ENCODE results near the gene GDI2. TPM values are rescaled to one million over a fixed set of nuclear protein-coding genes. Genes with fewer than 3 reads are reported as not detected.

GDI2 gene
- total RNA-seq (2021): 294 and 325 TPM in 2 replicates
- Bru-seq, nascent RNA: percentile 97 among the genes with signal in this experiment
- BruChase-seq, experiment 1, labeled RNA remaining after a 2-hour chase: percentile 97 among the genes with signal in this experiment
- percentile 98 among the genes with signal in this experiment for BruChase-seq, experiment 2, labeled RNA remaining after a 6-hour chase
- long read RNA-seq, transcript GDI2-202 (10 exons, 1,408 nt): minor isoform, 12 of 497 reads
- long read RNA-seq, transcript GDI2-203 (11 exons, 2,412 nt): major isoform, 427 of 497 reads
- long read RNA-seq, partial matches to known transcripts: 27 of 497 reads
- long read RNA-seq, other reads (novel, unspliced or antisense): 31 of 497 reads

DNA sequence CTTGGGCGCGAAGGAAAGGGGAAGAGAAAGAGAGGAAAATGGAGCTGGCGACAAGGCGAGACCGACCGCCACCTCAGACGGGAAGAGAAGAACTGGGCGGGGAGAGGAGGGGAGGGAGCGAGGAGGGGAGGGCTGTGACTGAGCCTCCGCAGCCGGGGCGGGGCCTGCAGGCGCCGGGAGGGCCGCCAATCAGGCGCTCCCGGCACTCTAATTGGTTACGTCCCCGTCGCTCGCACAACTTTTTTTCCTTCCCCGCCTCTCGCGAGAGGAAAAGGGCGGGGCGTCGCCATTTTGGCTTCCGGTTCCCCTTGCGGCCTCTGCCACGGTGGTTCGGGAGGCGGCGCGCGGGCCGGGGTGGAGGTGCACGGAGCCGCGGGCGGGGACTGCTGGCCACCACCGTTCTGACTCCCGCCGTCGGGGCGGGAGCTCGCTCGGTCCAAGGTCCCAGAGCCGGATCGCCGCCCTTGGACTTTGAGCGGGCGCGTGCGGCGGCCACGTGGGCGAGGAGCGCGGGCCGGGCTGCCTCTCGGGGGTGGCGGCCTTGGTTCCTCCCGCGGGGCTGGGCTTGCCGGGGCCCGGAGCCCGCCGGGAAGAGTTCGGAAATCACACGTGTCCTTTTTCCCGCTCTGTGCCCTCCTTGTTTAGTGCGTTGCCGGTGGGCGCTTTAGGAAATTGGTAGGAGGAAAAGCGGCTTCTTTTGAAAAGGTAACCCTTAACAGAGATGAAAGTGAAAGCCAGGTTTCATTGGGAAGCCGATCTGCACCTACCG, at the start of gene GDI2:
Gene GDI2, minus strand, starts transcription at position 94 of the 769 bp plus-strand sequence. CDS start 176 bp downstream, outside the sequence.
- no peaks in the 10 kb centered on the region for H3K9me3 ChIP-seq (ENCODE audit: low read depth, low read length, poor library complexity, severe bottlenecking)
- intact Hi-C loops (cut with micrococcal nuclease; ENCODE audit: unreplicated experiment): no loop called here
- peak within 1 kb of the TSS; percentile 98 for H3K27ac ChIP-seq (ENCODE audit: low read depth, low read length, poor library complexity, severe bottlenecking)
- TF ChIP-seq, protein P1, sequence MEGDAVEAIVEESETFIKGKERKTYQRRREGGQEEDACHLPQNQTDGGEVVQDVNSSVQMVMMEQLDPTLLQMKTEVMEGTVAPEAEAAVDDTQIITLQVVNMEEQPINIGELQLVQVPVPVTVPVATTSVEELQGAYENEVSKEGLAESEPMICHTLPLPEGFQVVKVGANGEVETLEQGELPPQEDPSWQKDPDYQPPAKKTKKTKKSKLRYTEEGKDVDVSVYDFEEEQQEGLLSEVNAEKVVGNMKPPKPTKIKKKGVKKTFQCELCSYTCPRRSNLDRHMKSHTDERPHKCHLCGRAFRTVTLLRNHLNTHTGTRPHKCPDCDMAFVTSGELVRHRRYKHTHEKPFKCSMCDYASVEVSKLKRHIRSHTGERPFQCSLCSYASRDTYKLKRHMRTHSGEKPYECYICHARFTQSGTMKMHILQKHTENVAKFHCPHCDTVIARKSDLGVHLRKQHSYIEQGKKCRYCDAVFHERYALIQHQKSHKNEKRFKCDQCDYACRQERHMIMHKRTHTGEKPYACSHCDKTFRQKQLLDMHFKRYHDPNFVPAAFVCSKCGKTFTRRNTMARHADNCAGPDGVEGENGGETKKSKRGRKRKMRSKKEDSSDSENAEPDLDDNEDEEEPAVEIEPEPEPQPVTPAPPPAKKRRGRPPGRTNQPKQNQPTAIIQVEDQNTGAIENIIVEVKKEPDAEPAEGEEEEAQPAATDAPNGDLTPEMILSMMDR (conservative IDR thresholded peaks at IDR 0.05; ENCODE audit: low read depth, low read length): no peak
- no peak for TF ChIP-seq EZH2 (IDR thresholded peaks at IDR 0.05; ENCODE audit: borderline replicate concordance, low read depth, low read length, poor library complexity, severe bottlenecking)
- peak within 1 kb of the TSS; percentile 97 for H3K4me3 ChIP-seq (ENCODE audit: low read depth, low read length, poor library complexity, severe bottlenecking)
- POLR2A ChIA-PET (ENCODE audit: low non-redundant PET): interaction anchor here (0.6 kb wide), 1 partner anchor 907 kb away, joined by 3 read pairs; no protein-coding TSS in a partner anchor
- H3K4me1 ChIP-seq (ENCODE audit: insufficient read depth, low read length, poor library complexity, severe bottlenecking): peaks cover 27% of the 10 kb centered on the region
- peaks cover 3% of the 10 kb centered on the region for H3K36me3 ChIP-seq (ENCODE audit: insufficient read depth, low read length, poor library complexity, severe bottlenecking)
- no peaks in the 10 kb centered on the region for H3K27me3 ChIP-seq (replicated peaks; ENCODE audit: insufficient read depth, low read depth, low read length, poor library complexity)
- no TSS peak for BruUV-seq (replicated peaks)
- CTCF ChIA-PET: interaction anchor here (0.8 kb wide), 1 partner anchor 75 kb away, joined by 3 read pairs; no protein-coding TSS in a partner anchor
- peak; percentile 98 for DNase-seq (ENCODE audit: low spot score)

DNA sequence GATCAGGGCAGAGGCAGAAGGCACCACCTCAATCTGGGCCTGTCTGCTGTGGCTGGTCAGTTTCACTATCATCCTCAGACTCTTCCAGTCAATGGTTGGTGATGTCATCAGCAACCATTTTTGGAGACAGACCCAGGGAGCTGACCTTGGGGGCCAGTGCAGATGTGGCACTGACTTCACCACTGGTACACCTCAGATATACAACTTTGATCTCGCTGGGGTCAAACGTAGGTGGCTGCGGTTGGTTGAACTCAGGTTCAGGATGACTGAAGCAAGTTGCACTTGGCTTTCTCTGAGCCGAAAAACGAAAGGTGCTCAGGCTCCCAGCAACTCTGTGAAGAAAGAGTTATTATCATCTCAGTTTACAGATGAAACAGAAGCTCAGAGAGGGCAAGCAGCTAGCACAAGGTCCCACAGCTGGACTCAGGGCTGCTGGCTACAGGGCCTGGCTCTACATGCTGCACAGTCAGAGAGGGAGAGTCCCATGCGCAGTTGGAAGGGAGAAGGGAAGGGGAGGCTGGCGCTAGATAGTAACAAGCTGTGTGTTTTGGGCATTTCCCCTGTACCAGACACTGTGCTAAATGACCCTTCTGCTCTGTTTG, 49.2 kb upstream of the GDI2 start:
- CTCF ChIA-PET: no interaction called here

DNA sequence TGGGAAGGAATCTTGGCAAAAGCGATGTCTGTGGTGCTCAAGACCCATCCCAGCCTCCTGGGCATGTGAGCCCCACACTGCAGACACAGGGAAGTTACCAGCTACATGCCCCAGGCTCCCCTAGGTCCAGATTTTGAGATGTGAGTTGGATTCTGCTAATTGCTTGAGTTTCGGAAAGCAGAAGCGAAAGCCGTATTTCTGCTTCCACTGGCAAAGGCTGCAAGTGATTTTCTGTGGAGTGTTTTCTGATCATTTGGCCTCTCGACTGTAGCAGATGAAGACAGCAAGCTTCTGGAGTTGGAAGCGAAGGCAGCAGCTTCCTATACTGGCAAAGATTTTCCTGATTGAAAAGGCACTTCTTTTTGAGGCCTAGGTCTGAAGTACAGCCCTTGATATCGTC, 46.8 kb upstream of the GDI2 start:
- Histone ChIP-seq H3K4me3 (ENCODE audit: low read depth, low read length, poor library complexity, severe bottlenecking) (no peak overlapping the region), H3K4me1 (ENCODE audit: insufficient read depth, low read length, poor library complexity, severe bottlenecking) (no peaks in the 10 kb centered on the region), H3K27me3 (replicated peaks; ENCODE audit: insufficient read depth, low read depth, low read length, poor library complexity) (no peaks in the 10 kb centered on the region), H3K9me3 (ENCODE audit: low read depth, low read length, poor library complexity, severe bottlenecking) (no peaks in the 10 kb centered on the region), H3K36me3 (ENCODE audit: insufficient read depth, low read length, poor library complexity, severe bottlenecking) (no peaks in the 10 kb centered on the region), H3K27ac (ENCODE audit: low read depth, low read length, poor library complexity, severe bottlenecking) (no peak overlapping the region)
- intact Hi-C loops (cut with micrococcal nuclease; ENCODE audit: unreplicated experiment): no loop called here
- no peak for TF ChIP-seq EZH2 (IDR thresholded peaks at IDR 0.05; ENCODE audit: borderline replicate concordance, low read depth, low read length, poor library complexity, severe bottlenecking)
- TF ChIP-seq, protein P1 (conservative IDR thresholded peaks at IDR 0.05; ENCODE audit: low read depth, low read length): no peak
- no TSS peak for BruUV-seq (replicated peaks)
- DNase-seq (ENCODE audit: low spot score): no peak
- ChIA-PET POLR2A (ENCODE audit: low non-redundant PET) (interaction anchor here (0.6 kb wide), 1 partner anchor 30 kb away, joined by 5 read pairs; the partner anchor contains the start of gene ANKRD16), CTCF (no interaction called here)

More for the DNA sequence above, 49.2 kb upstream of the GDI2 start:
- no peaks in the 10 kb centered on the region for H3K36me3 ChIP-seq (ENCODE audit: insufficient read depth, low read length, poor library complexity, severe bottlenecking)
- H3K9me3 ChIP-seq (ENCODE audit: low read depth, low read length, poor library complexity, severe bottlenecking): no peaks in the 10 kb centered on the region
- TF ChIP-seq EZH2 (IDR thresholded peaks at IDR 0.05; ENCODE audit: borderline replicate concordance, low read depth, low read length, poor library complexity, severe bottlenecking): no peak
- TF ChIP-seq, protein P1 (conservative IDR thresholded peaks at IDR 0.05; ENCODE audit: low read depth, low read length): no peak
- intact Hi-C loops (cut with micrococcal nuclease; ENCODE audit: unreplicated experiment): no loop called here
- no peaks in the 10 kb centered on the region for H3K27me3 ChIP-seq (replicated peaks; ENCODE audit: insufficient read depth, low read depth, low read length, poor library complexity)
- no peak overlapping the region for H3K27ac ChIP-seq (ENCODE audit: low read depth, low read length, poor library complexity, severe bottlenecking)
- POLR2A ChIA-PET (ENCODE audit: low non-redundant PET): no interaction called here
- no TSS peak for BruUV-seq (replicated peaks)
- DNase-seq (ENCODE audit: low spot score): no peak
- no peak overlapping the region for H3K4me3 ChIP-seq (ENCODE audit: low read depth, low read length, poor library complexity, severe bottlenecking)
- H3K4me1 ChIP-seq (ENCODE audit: insufficient read depth, low read length, poor library complexity, severe bottlenecking): no peaks in the 10 kb centered on the region

Measured in A673 (cell line).